GM21619 (cell line): ENCODE measurements around the gene MYBPC3.

ENCODE experiments used
- ATAC-seq: cut with Tn5 transposase; IDR thresholded peaks from one replicate; pipeline ENCODE4 v1.9.1; 2021; ENCODE audit not compliant: unreplicated experiment

MYBPC3 gene

GRCh38 chr11:47357985-47358730 is 5.7 kb upstream of the MYBPC3 start:
- ATAC-seq, result no peak

- no peak for ATAC-seq
Measured at GRCh38 chr11:47356998-47357329, 4.5 kb upstream of the MYBPC3 start.

DNA sequence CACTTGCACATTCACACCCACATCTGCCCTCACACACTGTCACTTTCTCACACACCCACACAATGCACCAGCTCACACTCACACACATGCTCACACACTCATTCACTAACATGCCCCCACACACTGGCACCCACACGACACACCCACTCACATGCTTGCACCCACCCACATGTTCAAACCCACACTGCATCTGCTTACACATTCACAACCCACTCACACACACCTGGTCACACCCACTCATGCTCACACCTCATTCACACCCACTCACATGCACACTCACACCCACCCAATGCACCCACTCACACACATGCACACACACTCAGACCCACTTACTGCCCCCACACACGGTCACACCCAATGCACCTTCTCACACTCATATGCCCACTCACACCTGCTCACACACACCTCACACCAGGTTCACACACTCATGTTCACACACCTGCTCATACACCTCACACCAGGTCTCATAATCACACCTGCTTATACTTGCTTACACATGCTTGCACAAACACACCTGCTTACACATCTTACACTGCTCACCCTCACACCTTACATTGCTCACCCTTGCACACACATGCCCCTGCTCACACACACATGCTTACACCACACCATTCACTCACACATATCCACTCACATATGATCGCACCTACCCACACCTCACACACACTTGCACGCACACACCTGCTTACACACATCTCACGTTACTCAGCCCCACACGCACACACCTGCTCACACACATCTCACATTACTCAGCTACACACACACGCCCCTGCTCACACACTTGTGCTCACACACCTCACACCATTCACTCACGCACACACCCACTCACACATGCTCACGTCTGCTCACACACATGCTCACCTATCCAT is 3.9 kb upstream of the MYBPC3 start:
- no peak for ATAC-seq

DNA sequence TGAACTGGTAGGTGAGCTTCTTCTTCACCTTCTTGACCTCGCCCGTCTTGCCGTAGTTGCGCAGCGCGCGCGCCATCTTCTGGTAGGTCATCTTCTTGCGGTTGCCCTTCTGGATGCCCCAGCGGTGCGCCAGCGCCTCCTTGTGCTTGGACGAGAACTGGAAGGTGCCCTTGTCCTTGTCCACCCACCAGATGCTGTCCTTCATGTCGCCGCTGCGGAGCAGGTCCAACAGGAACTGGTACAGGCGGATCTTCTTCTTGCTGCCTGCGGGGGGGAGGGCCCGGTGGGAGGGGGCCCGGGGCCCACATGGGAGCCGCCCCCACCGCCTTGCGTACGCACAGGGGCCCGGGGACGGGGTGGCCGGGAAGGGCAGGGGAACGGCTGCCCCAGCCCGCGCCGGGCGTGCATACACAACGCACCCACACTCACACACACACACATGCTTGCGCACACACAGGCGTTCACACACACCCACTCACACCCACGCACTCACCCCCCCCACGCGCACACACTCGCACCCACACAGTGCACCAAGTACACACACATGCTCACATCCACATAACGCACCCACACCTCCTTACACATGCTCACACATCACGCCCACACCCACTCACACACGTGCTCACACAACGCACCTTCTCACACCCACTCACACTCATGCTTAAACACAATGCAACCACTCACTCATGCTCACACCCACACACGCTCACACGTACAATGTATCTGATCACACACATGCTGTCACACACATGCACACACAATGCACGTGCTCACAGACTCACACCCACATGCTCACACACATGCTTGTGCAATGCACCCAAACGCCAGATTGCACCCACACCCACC is 3.0 kb upstream of the MYBPC3 start:
- ATAC-seq, result no peak

DNA sequence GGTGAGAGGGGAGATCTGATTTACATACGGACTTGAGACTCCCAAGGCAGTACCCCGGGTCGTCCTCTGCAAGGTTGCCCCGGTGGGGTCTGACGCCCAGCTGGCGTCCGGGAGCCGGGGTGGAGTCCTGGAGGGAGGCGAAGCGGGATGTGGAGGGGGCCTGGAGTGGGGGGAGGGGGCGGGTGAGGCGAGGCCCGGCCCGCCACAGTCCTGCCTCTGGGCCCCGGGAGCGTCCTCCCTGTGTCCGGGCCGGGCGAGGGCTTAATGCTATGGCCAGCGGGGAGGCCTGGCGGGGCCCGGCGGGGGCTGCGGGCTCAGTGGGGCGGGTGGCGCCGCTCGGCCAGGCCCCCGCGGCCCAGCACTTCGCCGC is 2.4 kb upstream of the MYBPC3 start:
- no peak for ATAC-seq

DNA sequence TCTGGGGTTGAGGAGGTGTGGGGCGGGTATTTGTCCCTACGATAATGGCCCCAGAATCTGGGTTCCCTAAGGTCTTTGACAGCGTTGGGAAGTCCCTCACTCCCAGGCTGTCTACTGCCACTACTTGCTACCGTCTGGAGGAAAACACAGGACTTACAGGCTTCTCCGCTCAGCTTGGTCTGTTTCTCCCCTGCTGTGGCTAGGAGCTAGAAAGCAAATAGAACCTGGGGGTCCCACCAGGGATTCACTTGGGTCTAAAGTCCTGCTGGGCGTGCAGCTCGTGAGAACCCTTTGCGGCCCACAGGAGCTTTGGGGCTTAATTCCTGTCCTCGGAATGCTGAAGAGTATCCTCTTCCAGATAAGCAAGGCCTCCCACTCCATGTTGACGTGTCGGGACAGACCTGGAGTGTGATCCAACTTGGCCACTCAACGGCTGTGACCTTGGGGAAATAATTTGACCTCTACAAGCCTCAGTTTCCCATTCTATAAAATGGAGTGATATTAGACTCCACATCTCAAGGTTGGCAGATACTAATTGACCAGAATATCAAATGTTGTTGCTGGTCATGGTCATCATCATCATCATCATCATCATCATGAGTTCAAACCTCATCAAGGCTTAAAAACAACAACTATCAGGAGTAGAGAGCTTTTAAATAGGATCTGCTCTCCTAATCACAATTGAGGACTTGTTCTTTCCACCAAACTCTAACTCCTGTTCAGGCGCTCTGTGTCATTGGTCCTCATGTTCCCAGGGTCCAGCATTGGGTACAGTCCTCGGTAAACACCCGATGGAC is 1.7 kb upstream of the MYBPC3 start:
- ATAC-seq, result no peak

- ATAC-seq, result no peak
Measured at GRCh38 chr11:47351156-47352126, 1.1 kb downstream of the MYBPC3 start.

GRCh38 chr11:47350315-47350714 is 2.2 kb downstream of the MYBPC3 start:
- ATAC-seq, result no peak

- no peak for ATAC-seq
Measured at GRCh38 chr11:47349521-47350095, 2.9 kb downstream of the MYBPC3 start.

DNA sequence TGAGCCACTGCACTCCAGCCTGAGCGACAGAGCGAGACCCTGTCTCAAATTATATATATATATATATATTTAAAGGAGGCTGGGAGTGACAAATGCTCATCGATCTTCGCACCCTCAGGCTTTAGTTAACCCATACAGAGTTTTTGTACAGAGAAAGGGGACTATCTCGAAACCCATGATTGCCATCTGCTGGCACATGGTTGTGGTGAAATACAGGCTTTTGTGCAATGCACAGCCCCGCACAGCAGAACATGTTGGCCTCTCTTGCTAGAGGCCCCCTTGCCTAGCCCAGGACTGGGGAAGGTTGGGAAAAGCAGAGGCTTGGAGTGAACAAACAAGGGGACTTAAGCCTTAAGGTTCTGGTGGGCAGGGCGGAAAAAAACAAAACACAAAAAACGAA is 3.6 kb downstream of the MYBPC3 start:
- no peak for ATAC-seq

- ATAC-seq, result no peak
Measured at GRCh38 chr11:47348131-47348802, 4.2 kb downstream of the MYBPC3 start.

DNA sequence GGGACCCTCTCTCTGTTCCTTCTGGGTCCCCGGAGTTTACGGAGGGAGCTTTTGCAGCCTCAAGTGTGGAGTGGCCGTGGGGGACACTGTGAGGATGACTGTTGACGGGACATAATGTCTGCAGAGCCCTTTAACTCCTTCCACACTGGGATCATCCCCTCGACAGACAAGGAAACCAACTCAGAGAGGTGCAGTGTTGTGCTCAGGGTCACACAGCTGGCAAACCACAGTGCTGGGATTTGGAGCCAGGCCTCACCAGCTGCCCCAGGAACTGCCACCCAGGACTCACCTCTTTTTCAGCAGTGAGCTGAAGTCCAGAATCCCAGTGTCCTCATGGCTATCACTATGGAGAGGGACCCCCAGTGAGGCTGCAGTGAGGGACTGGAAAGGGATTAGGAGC is 5.4 kb downstream of the MYBPC3 start:
- no peak for ATAC-seq

DNA sequence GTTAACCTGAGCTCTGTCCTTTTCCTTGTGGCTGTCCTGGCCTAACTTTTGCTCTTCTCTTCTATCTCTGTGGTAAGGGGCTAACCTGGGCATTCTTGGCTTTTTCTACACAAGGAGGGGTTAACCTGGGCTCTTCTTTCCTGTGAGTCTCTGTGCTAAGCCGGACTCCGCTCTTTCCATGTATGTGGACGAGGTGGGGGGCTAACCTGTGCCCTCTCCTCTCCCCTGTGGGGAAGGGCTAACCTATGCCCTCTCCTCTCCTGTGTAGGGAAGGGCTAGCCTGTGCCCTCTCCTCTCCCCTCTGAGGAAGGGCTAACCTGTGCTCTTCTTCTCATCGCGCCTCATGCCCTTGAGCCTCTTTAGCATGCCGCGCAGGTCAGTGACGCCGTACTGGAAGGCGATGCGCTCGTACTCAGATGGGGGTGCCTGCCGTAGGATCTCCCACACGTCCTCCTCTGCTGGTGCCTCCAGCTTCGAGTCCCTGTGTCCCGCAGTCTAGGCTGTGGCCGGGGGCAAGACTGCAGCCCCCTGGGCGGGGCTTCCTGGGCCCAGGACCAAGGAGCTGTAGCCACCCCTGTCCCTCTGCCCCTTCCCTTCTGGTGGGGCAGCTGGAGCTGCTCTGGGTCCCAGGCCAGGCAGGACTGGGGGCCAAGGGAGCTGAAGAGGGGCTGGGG is 6.5 kb downstream of the MYBPC3 start:
- no peak for ATAC-seq

GRCh38 chr11:47342854-47343253 is 9.6 kb downstream of the MYBPC3 start:
- ATAC-seq, result no peak

- ATAC-seq, result no peak
Measured at GRCh38 chr11:47342036-47342803, 10.3 kb downstream of the MYBPC3 start.

GRCh38 chr11:47340980-47341775 is 11.3 kb downstream of the MYBPC3 start:
- ATAC-seq, result no peak

- ATAC-seq, result no peak
Measured at GRCh38 chr11:47340010-47340409, 12.5 kb downstream of the MYBPC3 start.
